Hematopoietic multipotent progenitor cell treated with erythropoietin and hydrocortisone succinate and interleukin-3 and kit ligand, for 4 days (in vitro differentiated cells): ENCODE data around the gene C3.
A peak's percentile ranks its signal among the peaks of the same experiment; 100 is the strongest.
"Not testable (repeated sequence)": the region's sequence is repeated elsewhere in the genome, so short reads cannot be mapped to it uniquely, and the experiment has no call there.

ENCODE experiments used
- DNase-seq: peaks from one replicate; pipeline ENCODE4 v3.0.0-alpha.2; 2015

Gene C3

GRCh38 chr19:6685962-6686627 is 34.4 kb downstream of the C3 start:
- no peak for DNase-seq

DNA sequence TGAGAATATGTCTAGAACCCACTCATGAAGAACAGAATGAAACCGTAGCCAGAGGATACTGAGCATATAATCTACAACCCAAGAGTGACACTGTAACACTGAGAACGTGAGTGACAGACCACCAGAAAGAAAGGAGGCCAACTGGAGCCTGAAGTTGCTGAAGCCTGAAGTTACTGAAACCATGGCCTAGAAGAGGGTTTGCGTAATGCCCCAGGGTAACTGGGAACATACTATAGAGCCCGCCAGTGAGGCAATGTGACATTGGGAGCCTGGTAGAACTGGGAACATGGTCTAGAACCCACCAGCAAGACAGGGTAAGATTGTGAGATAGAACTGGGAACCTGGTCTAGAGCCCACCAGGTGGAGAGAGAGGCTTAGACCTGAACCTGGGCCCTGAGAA is 35.0 kb downstream of the C3 start:
- DNase-seq, result no peak

GRCh38 chr19:6683971-6684370 is 36.5 kb downstream of the C3 start:
- DNase-seq, result no peak

- peak; percentile 87 for DNase-seq
Observed at GRCh38 chr19:6682607-6683128, 37.8 kb downstream of the C3 start.

DNA sequence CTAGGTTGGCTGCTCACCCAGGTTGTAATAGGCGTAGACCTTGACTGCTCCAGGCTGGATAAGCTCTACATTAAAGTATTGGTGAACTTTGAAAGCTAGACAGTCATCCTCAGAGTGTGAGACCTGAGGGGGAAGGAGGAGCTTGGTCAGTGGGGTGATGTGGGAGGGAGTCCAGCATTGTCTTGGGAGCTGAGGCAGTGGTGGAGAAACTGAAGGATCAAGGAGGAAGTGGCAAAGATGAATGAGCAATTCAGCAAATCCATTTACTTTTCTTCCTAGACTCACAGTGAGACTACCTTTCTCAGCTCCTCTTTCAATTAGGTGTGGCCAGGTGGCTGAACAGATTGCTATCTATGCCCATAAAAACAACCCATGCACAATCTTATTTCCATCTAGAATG is 40.3 kb downstream of the C3 start:
- DNase-seq, result no peak

DNA sequence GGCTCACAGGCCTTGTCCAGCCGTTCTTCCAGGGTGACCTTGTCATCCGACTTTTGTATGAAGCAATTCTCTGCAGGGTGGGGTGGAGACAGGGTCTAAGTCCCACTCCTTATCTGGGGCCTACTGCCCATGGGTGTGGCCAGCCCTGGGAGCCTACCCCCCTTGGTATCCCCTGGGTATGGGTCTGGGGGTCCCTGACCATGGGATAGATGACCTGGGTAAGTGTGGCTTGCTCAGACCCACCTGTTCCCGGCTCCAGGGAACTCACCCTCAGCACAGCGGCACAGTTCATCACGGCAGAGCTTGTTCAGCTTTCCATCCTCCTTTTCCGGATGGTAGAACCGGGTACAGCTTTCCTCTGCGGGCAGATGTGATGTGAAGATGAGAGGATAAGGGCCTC is 41.3 kb downstream of the C3 start:
- DNase-seq, result no peak

DNA sequence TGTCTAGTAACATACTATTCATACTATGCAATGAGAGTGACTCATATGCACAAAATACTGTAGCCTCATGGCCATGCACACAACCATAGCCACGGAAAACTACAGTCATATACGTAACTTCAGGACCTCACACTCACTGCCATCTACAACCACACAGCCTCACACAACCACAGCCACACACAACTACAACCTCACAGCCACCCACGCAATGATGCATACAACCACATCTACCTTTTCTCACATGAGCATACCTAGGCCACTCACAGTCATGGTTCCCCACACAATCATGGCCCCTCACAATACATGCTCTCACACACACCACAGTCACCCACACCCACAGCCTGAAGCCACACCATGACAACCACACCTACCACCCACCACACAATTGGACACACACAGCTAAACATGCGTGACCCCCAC is 41.8 kb downstream of the C3 start:
- no peak for DNase-seq

DNA sequence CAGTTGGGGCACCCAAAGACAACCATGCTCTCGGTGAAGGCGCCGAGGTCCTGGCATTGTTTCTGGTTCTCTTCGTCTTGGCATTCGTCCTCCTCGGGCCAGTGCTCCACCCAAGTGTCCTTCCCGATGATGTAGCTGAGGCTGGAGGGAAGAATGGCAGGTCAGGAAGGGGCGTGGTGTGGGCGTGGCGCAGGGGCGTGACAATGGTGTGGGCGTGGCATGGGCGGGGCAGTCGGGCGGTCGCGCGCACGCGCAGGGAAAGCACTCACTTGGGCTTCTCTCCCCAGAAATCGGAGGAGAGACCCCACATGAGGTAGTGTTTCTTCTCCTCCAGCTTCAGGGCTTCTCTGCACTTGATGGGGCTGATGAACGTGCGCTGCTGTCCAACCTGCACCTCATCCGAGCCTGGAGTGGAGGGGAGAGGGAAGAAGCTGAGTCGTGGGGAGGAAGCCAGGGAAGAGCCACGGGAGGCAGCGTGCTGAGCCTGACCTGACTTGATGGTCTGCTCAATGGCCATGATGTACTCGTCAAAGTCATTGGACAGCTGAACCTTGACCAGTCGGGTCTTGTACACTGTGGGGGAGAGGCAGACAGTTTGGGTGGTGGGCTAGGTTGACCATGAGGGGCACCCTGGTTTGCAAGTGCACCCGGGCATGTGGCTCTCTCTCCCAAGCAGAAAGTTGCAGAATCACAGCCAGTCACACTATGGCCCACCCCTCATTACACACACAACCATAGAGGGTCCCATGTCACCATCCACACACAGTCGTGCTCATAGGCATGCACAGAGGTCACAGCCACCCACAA is 42.4 kb downstream of the C3 start:
- DNase-seq, result peak; percentile 69

- DNase-seq, result no peak
Observed at GRCh38 chr19:6677495-6677882, 43.0 kb downstream of the C3 start.

DNA sequence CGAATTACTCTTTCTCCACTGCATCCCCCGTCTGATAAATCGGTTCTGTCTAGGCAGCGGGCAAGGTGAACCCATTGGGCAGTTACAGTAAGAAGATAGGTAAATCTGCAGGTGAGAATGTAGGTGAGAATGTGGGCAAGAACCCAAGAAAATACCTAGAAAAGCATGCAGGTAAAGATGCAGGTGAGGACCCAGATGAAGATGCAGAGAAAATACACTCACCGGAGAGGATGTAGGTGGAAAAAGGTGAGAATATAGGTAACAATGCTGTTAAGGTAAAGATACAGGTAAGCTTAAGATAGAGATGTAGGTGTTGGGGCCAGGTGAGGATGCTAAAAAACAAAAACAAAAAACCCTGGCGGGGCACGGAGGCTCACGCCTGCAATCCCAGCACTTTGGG is 44.2 kb downstream of the C3 start:
- DNase-seq, result no peak

- DNase-seq, result peak; percentile 97
Observed at GRCh38 chr19:6674868-6675305, 45.6 kb downstream of the C3 start.

GRCh38 chr19:6674408-6674807 is 46.0 kb downstream of the C3 start:
- not testable (repeated sequence) for DNase-seq

- DNase-seq, result no peak
Observed at GRCh38 chr19:6672693-6673290, 47.7 kb downstream of the C3 start.

DNA sequence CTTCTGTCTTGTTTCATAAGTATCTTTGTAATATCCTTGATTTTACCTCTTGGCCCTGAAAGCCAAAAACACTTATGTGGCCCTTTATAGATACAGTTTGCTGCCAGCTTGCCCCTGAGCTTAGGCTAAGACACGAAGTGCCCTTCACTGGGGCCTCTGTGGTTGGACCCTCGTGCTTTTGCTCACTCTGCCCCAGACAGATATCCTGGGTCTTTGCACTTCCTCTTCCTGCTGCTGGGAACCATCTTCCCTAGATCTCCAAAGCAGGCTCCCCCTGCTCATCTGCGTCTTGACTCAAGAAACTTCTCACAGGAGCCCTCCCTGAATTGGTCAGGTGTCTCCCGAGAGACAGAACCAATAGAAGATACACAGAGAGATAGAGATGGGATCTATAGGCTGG is 48.5 kb downstream of the C3 start:
- DNase-seq, result peak; percentile 46

GRCh38 chr19:6668691-6669090 is 51.8 kb downstream of the C3 start:
- DNase-seq, result peak; percentile 36

- no peak for DNase-seq
Observed at GRCh38 chr19:6667114-6667627, 53.3 kb downstream of the C3 start.

GRCh38 chr19:6664916-6665315 is 55.5 kb downstream of the C3 start:
- DNase-seq, result no peak

- DNase-seq, result no peak
Observed at GRCh38 chr19:6663236-6664201, 56.9 kb downstream of the C3 start.

DNA sequence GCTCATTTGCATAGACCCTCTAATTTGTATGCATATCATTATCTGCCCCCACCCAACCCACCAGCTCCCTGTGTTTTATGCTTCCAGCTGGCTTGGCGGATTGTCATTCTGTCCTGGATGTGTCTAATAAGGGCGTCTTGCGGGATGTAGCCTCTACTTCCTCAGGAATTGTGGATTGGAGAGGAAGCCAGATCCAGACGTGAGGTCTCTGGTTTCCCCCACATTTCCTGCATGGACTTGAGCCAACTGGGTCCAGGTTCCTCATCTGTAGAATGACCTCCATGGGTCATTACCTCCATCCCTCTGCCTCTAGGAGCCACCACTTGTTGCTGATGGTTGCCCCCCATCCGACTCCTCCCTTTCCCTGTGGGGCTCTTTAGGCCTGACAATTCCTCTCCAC is 57.7 kb downstream of the C3 start:
- DNase-seq, result no peak

- DNase-seq, result not testable (repeated sequence)
Observed at GRCh38 chr19:6661509-6662244, 58.8 kb downstream of the C3 start.

- no peak for DNase-seq
Observed at GRCh38 chr19:6660930-6661329, 59.5 kb downstream of the C3 start.

GRCh38 chr19:6656390-6656789 is 64.1 kb downstream of the C3 start:
- not testable (repeated sequence) for DNase-seq
